ENCODE results near the gene HIPK2.
A peak's percentile ranks its signal among the peaks of the same experiment; 100 is the strongest.

The HIPK2 gene

GRCh38 chr7:139752604-139753003 is 25.2 kb downstream of the HIPK2 start:
- DNase-seq (ENCODE audit: low spot score) = no peak

DNA sequence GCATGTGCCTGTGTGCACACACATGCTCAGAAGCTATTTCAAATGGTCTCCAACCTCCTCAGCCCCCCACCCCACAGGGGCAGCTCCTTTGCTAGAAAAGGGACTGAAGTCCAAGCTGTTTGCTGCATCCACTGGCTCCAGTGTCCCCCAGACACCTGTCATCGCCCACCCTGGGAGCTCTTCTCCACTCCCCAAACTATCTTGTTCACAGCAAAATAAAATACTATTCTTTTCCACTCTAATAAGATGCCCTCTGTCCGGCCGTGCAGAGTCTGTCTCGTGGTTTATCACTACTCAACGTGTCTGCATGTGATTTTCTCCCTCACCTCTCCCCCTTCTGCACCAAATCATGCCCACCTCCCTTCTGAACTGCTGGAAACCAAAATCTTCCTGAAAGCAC is 25.6 kb downstream of the HIPK2 start:
- DNase-seq (ENCODE audit: low spot score) = no peak

DNA sequence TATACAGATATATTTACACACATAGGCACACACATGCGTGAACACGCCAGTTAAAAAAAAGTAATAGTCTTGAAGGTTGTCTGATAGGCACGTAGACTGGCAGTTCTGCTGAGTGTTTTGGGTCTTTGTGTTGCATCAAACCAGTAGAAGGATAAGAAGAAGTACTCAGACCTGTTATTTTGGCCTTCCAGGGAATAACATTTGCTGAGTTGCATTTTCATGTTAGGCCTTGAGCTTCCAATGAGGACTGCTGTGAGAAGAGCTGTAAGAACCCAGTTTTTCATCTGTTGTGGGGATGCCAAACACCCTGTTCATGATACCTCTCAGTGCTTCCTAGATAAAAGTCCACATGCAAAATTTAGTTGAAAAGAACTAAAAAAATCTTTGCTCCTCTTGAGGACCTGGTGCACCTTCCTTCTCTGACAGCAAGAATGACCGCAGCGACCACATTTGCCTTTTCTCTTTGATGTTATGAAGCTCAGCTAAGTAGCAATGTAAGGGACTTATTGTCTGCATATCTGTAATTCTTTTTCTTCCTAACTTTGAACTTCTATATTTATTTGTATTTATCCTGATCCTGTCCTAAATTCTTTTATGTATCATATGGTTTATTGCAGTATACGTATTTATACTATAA is 27.2 kb downstream of the HIPK2 start:
- peak; percentile 8 for DNase-seq (ENCODE audit: low spot score)

GRCh38 chr7:139749545-139749944 is 28.3 kb downstream of the HIPK2 start:
- no peak for DNase-seq (ENCODE audit: low spot score)

- no peak for DNase-seq (ENCODE audit: low spot score)
Measured at GRCh38 chr7:139748941-139749340, 28.9 kb downstream of the HIPK2 start.

DNA sequence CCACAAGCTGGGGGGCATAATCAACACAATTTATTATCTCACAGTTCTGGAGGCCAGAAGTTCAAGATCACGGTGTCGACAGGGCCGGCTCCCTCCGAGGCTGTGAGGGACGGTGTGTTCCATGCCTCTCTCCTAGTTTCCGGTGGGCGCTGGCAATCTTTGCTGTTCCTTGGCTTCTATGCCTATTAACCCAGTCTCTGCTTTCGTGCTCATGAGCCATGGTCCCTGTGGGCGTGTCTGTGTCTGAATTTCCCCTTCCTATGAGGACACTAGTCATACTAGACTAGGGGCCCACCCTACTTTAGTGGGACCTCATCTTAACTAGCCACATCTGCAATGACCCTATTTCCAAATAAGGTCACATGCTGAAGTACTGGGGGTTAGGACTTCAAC is 29.4 kb downstream of the HIPK2 start:
- DNase-seq (ENCODE audit: low spot score) = no peak

DNA sequence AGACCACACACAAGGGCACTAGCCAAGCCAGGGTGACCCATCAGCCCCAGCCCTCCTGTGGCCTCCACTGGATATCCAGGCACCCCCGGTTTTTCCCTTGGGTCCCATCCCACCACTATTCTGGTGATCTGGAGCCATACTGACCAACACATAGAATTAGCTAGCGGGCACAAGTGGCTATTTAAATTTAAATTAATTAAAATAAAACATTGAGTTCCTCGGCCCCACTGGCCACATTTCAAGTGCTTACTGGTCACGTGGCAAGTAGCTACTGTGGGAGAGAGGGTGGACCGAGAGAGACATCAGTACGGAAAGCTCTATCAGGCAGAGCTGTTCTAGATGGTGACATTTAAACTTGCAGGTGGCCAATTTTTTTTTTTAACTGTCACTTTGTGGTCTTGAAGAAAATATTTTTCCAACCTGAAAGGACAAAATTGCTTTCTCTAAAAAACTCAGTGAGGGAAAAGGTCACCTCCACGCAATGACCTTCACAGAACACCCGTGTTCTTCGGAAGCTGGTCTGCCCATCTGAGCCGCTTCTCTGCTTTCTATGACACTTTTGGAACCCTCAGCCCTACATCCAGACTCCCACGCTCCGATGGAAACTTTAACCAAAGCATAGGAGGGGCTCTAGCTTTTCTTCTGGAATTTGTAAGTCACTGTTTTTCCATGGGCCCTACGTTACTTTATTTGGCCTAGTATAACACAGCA is 30.0 kb downstream of the HIPK2 start:
- DNase-seq (ENCODE audit: low spot score) = no peak

DNA sequence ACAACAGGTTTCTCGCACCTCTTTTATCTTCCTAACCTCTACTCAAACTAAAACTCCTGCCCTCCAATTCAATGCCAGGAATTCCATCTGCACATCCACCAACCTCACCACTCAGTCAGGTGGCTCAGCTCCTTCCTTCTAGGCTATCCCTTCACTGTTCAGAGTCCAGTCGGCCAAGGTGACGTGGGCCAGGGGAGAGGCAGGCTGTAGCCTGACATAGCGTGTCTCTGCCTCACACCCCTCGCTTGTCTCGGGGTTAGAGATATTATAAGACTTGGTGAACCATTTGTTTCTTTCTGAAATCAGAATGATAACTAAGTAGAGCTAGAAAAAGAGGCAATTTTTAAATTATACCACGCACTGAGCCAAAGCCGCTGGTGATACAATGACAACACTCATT is 31.1 kb downstream of the HIPK2 start:
- DNase-seq (ENCODE audit: low spot score) = no peak

DNA sequence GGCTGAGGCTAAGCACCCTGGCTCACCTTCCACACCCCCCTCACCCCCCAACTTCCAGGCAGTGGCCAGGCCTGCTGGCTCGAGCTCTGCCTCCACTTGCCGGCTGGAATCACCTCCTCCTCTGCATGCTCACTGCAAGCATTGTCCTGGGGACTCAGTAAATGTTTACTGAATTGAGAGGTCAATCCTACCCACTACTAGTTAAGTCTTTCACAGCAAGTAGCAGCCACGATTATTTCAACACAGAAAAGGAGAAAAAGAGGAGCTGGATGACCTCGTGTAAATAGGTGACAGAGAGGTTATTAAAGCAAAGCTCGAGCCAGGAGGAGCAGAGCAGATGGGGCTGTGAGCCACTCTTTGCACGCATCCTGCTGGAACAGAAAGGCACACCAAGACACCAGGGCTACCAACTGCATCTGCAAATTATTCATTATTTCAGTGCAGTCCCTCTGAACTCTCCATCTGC is 32.1 kb downstream of the HIPK2 start:
- no peak for DNase-seq (ENCODE audit: low spot score)

GRCh38 chr7:139744768-139745677 is 32.8 kb downstream of the HIPK2 start:
- DNase-seq (ENCODE audit: low spot score) = no peak

- no peak for DNase-seq (ENCODE audit: low spot score)
Measured at GRCh38 chr7:139743967-139744767, 33.6 kb downstream of the HIPK2 start.

DNA sequence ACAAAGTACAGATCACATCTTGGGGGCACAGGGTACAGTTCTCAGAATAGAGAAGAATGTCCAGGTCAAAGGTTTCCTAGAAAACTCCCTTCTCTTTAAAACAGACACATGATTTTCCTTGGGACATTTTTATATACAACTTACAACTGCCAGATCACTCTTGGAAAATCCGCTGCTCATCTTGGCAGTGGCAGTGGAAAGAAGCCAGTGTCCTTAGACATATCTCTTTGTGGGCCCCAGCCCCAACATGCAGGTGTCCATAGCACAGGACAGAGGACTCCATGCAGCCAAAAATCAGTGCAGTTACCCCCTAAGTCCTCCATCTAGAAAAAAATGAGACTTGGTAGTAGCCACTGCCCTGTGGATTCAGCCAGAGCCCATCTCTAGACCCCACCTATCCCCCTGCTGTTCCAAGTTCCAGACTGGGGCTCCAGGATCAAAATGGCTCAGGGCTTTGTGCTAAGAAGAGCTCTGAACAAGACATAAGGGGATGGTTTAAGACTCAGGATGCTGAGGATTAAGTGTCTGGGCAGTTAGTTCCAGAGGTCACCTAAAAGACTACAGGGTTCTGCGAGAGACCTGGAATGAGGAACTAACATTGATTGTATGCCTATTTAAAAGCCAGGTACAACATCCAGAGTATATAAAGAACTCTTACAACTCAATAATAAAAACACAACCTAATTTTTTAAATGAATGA is 34.4 kb downstream of the HIPK2 start:
- no peak for DNase-seq (ENCODE audit: low spot score)

- no peak for DNase-seq (ENCODE audit: low spot score)
Measured at GRCh38 chr7:139741789-139742344, 35.9 kb downstream of the HIPK2 start.

- DNase-seq (ENCODE audit: low spot score) = no peak
Measured at GRCh38 chr7:139741239-139741638, 36.6 kb downstream of the HIPK2 start.

- DNase-seq (ENCODE audit: low spot score) = no peak
Measured at GRCh38 chr7:139739863-139740597, 37.8 kb downstream of the HIPK2 start.

GRCh38 chr7:139738772-139739171 is 39.0 kb downstream of the HIPK2 start:
- DNase-seq (ENCODE audit: low spot score) = no peak

DNA sequence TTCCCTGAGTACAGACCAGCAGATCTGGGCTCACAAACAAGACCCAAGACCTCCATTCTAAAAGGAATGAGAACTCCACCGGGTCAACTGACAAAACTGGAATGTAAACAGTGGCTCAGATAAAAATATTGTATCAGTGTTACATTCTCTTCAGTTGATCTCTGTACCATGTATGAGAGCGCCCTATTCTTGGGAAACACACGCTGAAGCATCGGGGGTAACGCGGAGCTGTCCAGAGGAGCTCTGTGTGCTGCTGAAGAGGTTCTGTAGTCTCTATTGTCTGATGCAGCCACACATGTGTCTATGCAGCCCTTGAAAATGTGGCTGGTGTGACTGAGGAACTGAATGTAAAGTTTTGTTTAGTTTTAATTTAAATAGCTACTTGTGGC is 39.7 kb downstream of the HIPK2 start:
- DNase-seq (ENCODE audit: low spot score) = no peak

GRCh38 chr7:139737221-139738100 is 40.3 kb downstream of the HIPK2 start:
- peak; percentile 29 for DNase-seq (ENCODE audit: low spot score)

- no peak for DNase-seq (ENCODE audit: low spot score)
Measured at GRCh38 chr7:139735912-139736595, 41.7 kb downstream of the HIPK2 start.

Data from CD4-positive, alpha-beta T cell treated with Interleukin-2 at 100 ng/mL for 4 hours (primary cell).